ENCODE results near the gene FABP3. TPM values are rescaled to one million over a fixed set of nuclear protein-coding genes. Genes with fewer than 3 reads are reported as not detected.

FABP3 gene
- total RNA-seq, 1 donor from 2014 or later = 16.7 TPM

GRCh38 chr1:31417148-31417547 is 44.3 kb upstream of the FABP3 start:
- Histone ChIP-seq H3K9me3 (no peaks in the 10 kb centered on the region), H3K27ac (no peak overlapping the region)
- DNase-seq (ENCODE audit: extremely low spot score in 2 of 2) = no peak

GRCh38 chr1:31416101-31416736 is 43.3 kb upstream of the FABP3 start:
- no peak for TF ChIP-seq POLR2A (IDR thresholded peaks at IDR 0.05)
- no peak for TF ChIP-seq CTCF (IDR thresholded peaks at IDR 0.05)
- TF ChIP-seq POLR2AphosphoS5 (IDR thresholded peaks at IDR 0.05; ENCODE audit: insufficient read depth in 1 of 2, low read depth in 1 of 2) = no peak
- H3K4me3 ChIP-seq = no peak overlapping the region
- intact Hi-C loops (cut with DNase I) = no loop called here
- DNase-seq (ENCODE audit: extremely low spot score in 2 of 2) = no peak
- H3K4me1 ChIP-seq = no peaks in the 10 kb centered on the region
- no peaks in the 10 kb centered on the region for H3K36me3 ChIP-seq
- H3K27ac ChIP-seq = no peak overlapping the region
- H3K9me3 ChIP-seq = no peaks in the 10 kb centered on the region
- H3K27me3 ChIP-seq = no peaks in the 10 kb centered on the region

More at GRCh38 chr1:31417148-31417547, 44.3 kb upstream of the FABP3 start:
- H3K4me3 ChIP-seq = no peak overlapping the region
- TF ChIP-seq CTCF (IDR thresholded peaks at IDR 0.05) (no peak), POLR2AphosphoS5 (IDR thresholded peaks at IDR 0.05; ENCODE audit: insufficient read depth in 1 of 2, low read depth in 1 of 2) (no peak), POLR2A (IDR thresholded peaks at IDR 0.05) (no peak)
- H3K36me3 ChIP-seq = no peaks in the 10 kb centered on the region
- intact Hi-C loops (cut with DNase I) = no loop called here
- H3K27me3 ChIP-seq = no peaks in the 10 kb centered on the region
- H3K4me1 ChIP-seq = no peaks in the 10 kb centered on the region

GRCh38 chr1:31415658-31416057 is 42.8 kb upstream of the FABP3 start:
- intact Hi-C loops (cut with DNase I) = no loop called here
- H3K4me1 ChIP-seq = no peaks in the 10 kb centered on the region

GRCh38 chr1:31414980-31415370 is 42.1 kb upstream of the FABP3 start:
- no peak overlapping the region for H3K27ac ChIP-seq
- H3K27me3 ChIP-seq = no peaks in the 10 kb centered on the region
- H3K4me3 ChIP-seq = no peak overlapping the region
- no peaks in the 10 kb centered on the region for H3K4me1 ChIP-seq
- DNase-seq (ENCODE audit: extremely low spot score in 2 of 2) = no peak
- H3K36me3 ChIP-seq = no peaks in the 10 kb centered on the region
- H3K9me3 ChIP-seq = no peaks in the 10 kb centered on the region
- TF ChIP-seq CTCF (IDR thresholded peaks at IDR 0.05) (no peak), POLR2A (IDR thresholded peaks at IDR 0.05) (no peak), POLR2AphosphoS5 (IDR thresholded peaks at IDR 0.05; ENCODE audit: insufficient read depth in 1 of 2, low read depth in 1 of 2) (no peak)
- intact Hi-C loops (cut with DNase I) = no loop called here

More at GRCh38 chr1:31415658-31416057, 42.8 kb upstream of the FABP3 start:
- TF ChIP-seq POLR2AphosphoS5 (IDR thresholded peaks at IDR 0.05; ENCODE audit: insufficient read depth in 1 of 2, low read depth in 1 of 2) (no peak), CTCF (IDR thresholded peaks at IDR 0.05) (no peak), POLR2A (IDR thresholded peaks at IDR 0.05) (no peak)
- no peaks in the 10 kb centered on the region for H3K9me3 ChIP-seq
- no peak overlapping the region for H3K4me3 ChIP-seq
- H3K27me3 ChIP-seq = no peaks in the 10 kb centered on the region
- no peaks in the 10 kb centered on the region for H3K36me3 ChIP-seq
- no peak overlapping the region for H3K27ac ChIP-seq
- DNase-seq (ENCODE audit: extremely low spot score in 2 of 2) = no peak

- H3K9me3 ChIP-seq = no peaks in the 10 kb centered on the region
- TF ChIP-seq CTCF (IDR thresholded peaks at IDR 0.05) = no peak
- peak in 1 of 2 donors; percentile 28 for TF ChIP-seq POLR2AphosphoS5 (IDR thresholded peaks at IDR 0.05; ENCODE audit: insufficient read depth in 1 of 2, low read depth in 1 of 2)
- TF ChIP-seq POLR2A (IDR thresholded peaks at IDR 0.05) = no peak
- no peaks in the 10 kb centered on the region for H3K36me3 ChIP-seq
- H3K27ac ChIP-seq = peak overlapping the region; percentile 66
- H3K4me1 ChIP-seq = no peaks in the 10 kb centered on the region
- no peaks in the 10 kb centered on the region for H3K27me3 ChIP-seq
- no peak for DNase-seq (ENCODE audit: extremely low spot score in 2 of 2)
- H3K4me3 ChIP-seq = peak overlapping the region; percentile 64 to 74
- intact Hi-C loops (cut with DNase I) = no loop called here
These were observed 40.6 kb upstream of the FABP3 start for GRCh38 chr1:31413405-31414001.
